ENCODE measurements around the gene RPSA. TPM values are rescaled to one million over a fixed set of nuclear protein-coding genes. Genes with fewer than 3 reads are reported as not detected.

RPSA gene
- total RNA-seq, 1 experiment from 2014 or later, result 2,455 TPM

GRCh38 chr3:39387411-39387975 is 19.0 kb upstream of the RPSA start:
- H3K4me1 Mint-ChIP-seq, result peaks cover 28% of the 10 kb centered on the region
- CTCF ChIA-PET, result interaction anchor here (0.7 to 1.4 kb wide), 3 partner anchors 10 to 99 kb away, joined by 3 to 5 read pairs (median 3); no protein-coding TSS in a partner anchor
- H3K36me3 Mint-ChIP-seq, result peaks cover 29% of the 10 kb centered on the region
- H3K9me3 Mint-ChIP-seq, result no peaks in the 10 kb centered on the region
- DNase-seq (ENCODE audit: low spot score) (no peak), ATAC-seq (no peak)
- peak overlapping the region; percentile 39; the same call in 1 of the 2 replicates for H3K27ac Mint-ChIP-seq
- no peaks in the 10 kb centered on the region for H3K27me3 Mint-ChIP-seq (ENCODE audit: low read depth)
- H3K4me3 Mint-ChIP-seq, result no peak overlapping the region
- TF ChIP-seq, protein P1, sequence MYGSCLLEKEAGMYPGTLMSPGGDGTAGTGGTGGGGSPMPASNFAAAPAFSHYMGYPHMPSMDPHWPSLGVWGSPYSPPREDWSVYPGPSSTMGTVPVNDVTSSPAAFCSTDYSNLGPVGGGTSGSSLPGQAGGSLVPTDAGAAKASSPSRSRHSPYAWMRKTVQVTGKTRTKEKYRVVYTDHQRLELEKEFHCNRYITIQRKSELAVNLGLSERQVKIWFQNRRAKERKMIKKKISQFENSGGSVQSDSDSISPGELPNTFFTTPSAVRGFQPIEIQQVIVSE (CRISPR knock-in tag; IDR thresholded peaks at IDR 0.05; ENCODE audit: borderline replicate concordance), result no peak
- POLR2A ChIA-PET, result no interaction called here

DNA sequence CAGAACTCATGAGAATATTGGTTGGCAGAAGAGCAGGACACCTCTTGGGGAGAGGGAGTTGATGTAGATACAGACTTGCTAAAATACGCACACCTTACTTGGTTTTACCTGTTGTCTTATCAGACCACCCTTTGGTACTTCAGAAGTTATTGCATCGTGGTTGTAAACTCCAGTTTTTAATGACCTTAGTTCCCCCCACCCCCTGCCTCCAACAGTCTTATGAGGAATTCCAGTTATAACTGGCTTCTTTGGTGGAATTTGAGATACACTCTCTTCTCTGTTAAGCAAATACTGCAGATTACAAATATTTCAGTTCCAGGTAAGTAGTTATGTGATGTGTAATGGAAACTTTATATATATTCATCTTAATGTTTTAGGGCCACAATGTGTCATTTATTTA is 18.4 kb upstream of the RPSA start:
- Mint-ChIP-seq H3K27ac (no peak overlapping the region), H3K27me3 (ENCODE audit: low read depth) (no peaks in the 10 kb centered on the region), H3K4me1 (peaks cover 24% of the 10 kb centered on the region), H3K9me3 (no peaks in the 10 kb centered on the region), H3K4me3 (no peak overlapping the region), H3K36me3 (peaks cover 36% of the 10 kb centered on the region)
- CTCF ChIA-PET, result interaction anchor here (1.0 kb wide), 1 partner anchor 10 kb away, joined by 3 read pairs; no protein-coding TSS in a partner anchor
- DNase-seq (ENCODE audit: low spot score), result no peak
- ATAC-seq, result no peak
- POLR2A ChIA-PET, result no interaction called here
- TF ChIP-seq FOXK1 (CRISPR knock-in tag; IDR thresholded peaks at IDR 0.05) (no peak), RELA (CRISPR knock-in tag; IDR thresholded peaks at IDR 0.05; ENCODE audit: borderline replicate concordance) (no peak), ATF2 (CRISPR knock-in tag; IDR thresholded peaks at IDR 0.05; ENCODE audit: borderline replicate concordance, low read depth) (no peak), TEAD1 (CRISPR knock-in tag; IDR thresholded peaks at IDR 0.05) (no peak), ZNF512 (CRISPR knock-in tag; IDR thresholded peaks at IDR 0.05; ENCODE audit: borderline replicate concordance) (no peak), IRF1 (CRISPR knock-in tag; IDR thresholded peaks at IDR 0.05) (no peak), NR2C2 (CRISPR knock-in tag; IDR thresholded peaks at IDR 0.05) (no peak), ZNF416 (CRISPR knock-in tag; IDR thresholded peaks at IDR 0.05) (no peak), GTF2I (CRISPR knock-in tag; conservative IDR thresholded peaks at IDR 0.05) (no peak), JAZF1 (CRISPR knock-in tag; IDR thresholded peaks at IDR 0.05) (no peak), STAT6 (CRISPR knock-in tag; conservative IDR thresholded peaks at IDR 0.05; ENCODE audit: low read depth) (no peak), ATF3 (CRISPR knock-in tag; conservative IDR thresholded peaks at IDR 0.05) (no peak), HMGA2 (CRISPR knock-in tag; IDR thresholded peaks at IDR 0.05) (no peak), ELF4 (CRISPR knock-in tag; IDR thresholded peaks at IDR 0.05; ENCODE audit: low read depth) (no peak), CREB1 (CRISPR knock-in tag; IDR thresholded peaks at IDR 0.05) (no peak), NR1H2 (CRISPR knock-in tag; IDR thresholded peaks at IDR 0.05) (no peak)
- TF ChIP-seq, protein P2, sequence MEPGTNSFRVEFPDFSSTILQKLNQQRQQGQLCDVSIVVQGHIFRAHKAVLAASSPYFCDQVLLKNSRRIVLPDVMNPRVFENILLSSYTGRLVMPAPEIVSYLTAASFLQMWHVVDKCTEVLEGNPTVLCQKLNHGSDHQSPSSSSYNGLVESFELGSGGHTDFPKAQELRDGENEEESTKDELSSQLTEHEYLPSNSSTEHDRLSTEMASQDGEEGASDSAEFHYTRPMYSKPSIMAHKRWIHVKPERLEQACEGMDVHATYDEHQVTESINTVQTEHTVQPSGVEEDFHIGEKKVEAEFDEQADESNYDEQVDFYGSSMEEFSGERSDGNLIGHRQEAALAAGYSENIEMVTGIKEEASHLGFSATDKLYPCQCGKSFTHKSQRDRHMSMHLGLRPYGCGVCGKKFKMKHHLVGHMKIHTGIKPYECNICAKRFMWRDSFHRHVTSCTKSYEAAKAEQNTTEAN (CRISPR knock-in tag; IDR thresholded peaks at IDR 0.05), result no peak
- TF ChIP-seq, protein P3, sequence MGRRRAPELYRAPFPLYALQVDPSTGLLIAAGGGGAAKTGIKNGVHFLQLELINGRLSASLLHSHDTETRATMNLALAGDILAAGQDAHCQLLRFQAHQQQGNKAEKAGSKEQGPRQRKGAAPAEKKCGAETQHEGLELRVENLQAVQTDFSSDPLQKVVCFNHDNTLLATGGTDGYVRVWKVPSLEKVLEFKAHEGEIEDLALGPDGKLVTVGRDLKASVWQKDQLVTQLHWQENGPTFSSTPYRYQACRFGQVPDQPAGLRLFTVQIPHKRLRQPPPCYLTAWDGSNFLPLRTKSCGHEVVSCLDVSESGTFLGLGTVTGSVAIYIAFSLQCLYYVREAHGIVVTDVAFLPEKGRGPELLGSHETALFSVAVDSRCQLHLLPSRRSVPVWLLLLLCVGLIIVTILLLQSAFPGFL (CRISPR knock-in tag; IDR thresholded peaks at IDR 0.05; ENCODE audit: borderline replicate concordance), result no peak

All from WTC11 (cell line).